GM12878 (cell line): ENCODE results near the gene EFCC1. TPM values are rescaled to one million over a fixed set of nuclear protein-coding genes. Genes with fewer than 3 reads are reported as not detected.

Experiments used
- ATAC-seq: fragments of 200-7000 bp; cut with Tn5 transposase; 3 replicates; pipeline ENCODE4 v1.9.1; 2020; ENCODE audit warnings: mild to moderate bottlenecking, moderate library complexity
- BruUV-seq: library from RNA; stranded (reverse); fragments of 400-500 nt; replicated peaks from 2 replicates; lab custom pipeline; 2021; lab: Mats Ljungman, UMichigan
- CTCF ChIA-PET: fragments of 300-600 bp; sonication (Branson Sonifier 250); formaldehyde crosslinking; extraction: SDS; loops from one replicate; lab custom pipeline; 2021; ENCODE audit warnings: inconsistent platforms; lab: Yijun Ruan, JAX
- POLR2A ChIA-PET: fragments of 350-600 bp; formaldehyde crosslinking; extraction: SDS; loops from one replicate; lab custom pipeline; 2021; ENCODE audit warnings: inconsistent platforms; lab: Charles Lee
- RAD21 ChIA-PET: fragments of 300-600 bp; sonication (Branson Sonifier 250); formaldehyde crosslinking; loops from one replicate; lab custom pipeline; 2023; ENCODE audit warnings: antibody characterized with exemption; ENCODE audit not compliant: unreplicated experiment; lab: Charles Lee
- SMC1A ChIA-PET: fragments of 300-600 bp; sonication (Branson Sonifier 250); formaldehyde crosslinking; loops from one replicate; lab custom pipeline; 2023; ENCODE audit not compliant: unreplicated experiment, uncharacterized antibody; lab: Charles Lee
- DNase-seq: peaks from one replicate; pipeline ENCODE4 v3.0.0-alpha.2; 2011; ENCODE audit warnings: low read depth, low spot score
- FAIRE-seq: peaks from 3 replicates; lab custom pipeline; 2011; peaks lifted over from hg19 to GRCh38; lab: Jason Lieb, UNC
- H2AFZ ChIP-seq: 2 replicates; pipeline ENCODE4 v1.6.0; 2011; ENCODE audit warnings: low read depth, low read length, control low read depth; ENCODE audit not compliant: control insufficient read depth
- H3K27ac ChIP-seq: 2 replicates; pipeline ENCODE4 v1.5.1; 2011; ENCODE audit warnings: control low read depth; ENCODE audit not compliant: control insufficient read depth, insufficient read depth
- H3K27me3 ChIP-seq, 2 experiments: replicated peaks in 1 of 2; 2 replicates each; pipeline versions ENCODE4 v1.6.0 to v1.6.1; 2011; ENCODE audit warnings: low read length in 1 of 2; ENCODE audit not compliant: control insufficient read depth in 2 of 2, insufficient read depth in 2 of 2
- H3K36me3 ChIP-seq, 2 experiments: 2 replicates each; pipeline ENCODE4 v1.5.1; 2011; ENCODE audit warnings: low read length in 1 of 2; ENCODE audit not compliant: control insufficient read depth in 2 of 2, insufficient read depth in 2 of 2
- H3K4me1 ChIP-seq: 2 replicates; pipeline ENCODE4 v1.6.1; 2011; ENCODE audit warnings: mild to moderate bottlenecking, low read length, moderate library complexity, mixed read lengths; ENCODE audit not compliant: control insufficient read depth, insufficient read depth
- H3K4me2 ChIP-seq: 2 replicates; pipeline ENCODE4 v1.6.0; 2011; ENCODE audit warnings: control low read depth; ENCODE audit not compliant: control insufficient read depth, insufficient read depth
- H3K4me3 ChIP-seq: fragments of 200-600 bp; sonication (generic); 2 replicates; pipeline ENCODE4 v1.5.1; 2016
- H3K79me2 ChIP-seq: 2 replicates; pipeline ENCODE4 v1.6.0; 2011; ENCODE audit warnings: low read length; ENCODE audit not compliant: control insufficient read depth, insufficient read depth
- H3K9ac ChIP-seq: 2 replicates; pipeline ENCODE4 v1.8.0; 2011; ENCODE audit warnings: low read length, control low read depth, mixed read lengths; ENCODE audit not compliant: control insufficient read depth, insufficient read depth
- H3K9me3 ChIP-seq: replicated peaks from 3 replicates; pipeline ENCODE4 v1.5.1; 2011; ENCODE audit warnings: mild to moderate bottlenecking, low read length; ENCODE audit not compliant: control insufficient read depth, insufficient read depth
- H4K20me1 ChIP-seq: 2 replicates; pipeline ENCODE4 v1.6.0; 2011; ENCODE audit not compliant: control insufficient read depth, insufficient read depth
- BACH1 ChIP-seq: fragments of 450-650 bp; IDR thresholded peaks from 2 replicates; pipeline ENCODE4 v1.6.1; 2017; ENCODE audit warnings: mild to moderate bottlenecking, borderline replicate concordance
- BRCA1 ChIP-seq: IDR thresholded peaks from 2 replicates; pipeline ENCODE4 v1.6.1; 2011; ENCODE audit warnings: low read depth, low read length, improper control_type of control experiment
- HDGF ChIP-seq: fragments of 450-650 bp; IDR thresholded peaks from 2 replicates; pipeline ENCODE4 v1.6.1; 2016; ENCODE audit warnings: antibody characterized with exemption
- KDM1A ChIP-seq: fragments of 200-600 bp; sonication (generic); IDR thresholded peaks from 2 replicates; pipeline ENCODE4 v1.6.1; 2016; ENCODE audit warnings: borderline replicate concordance
- NBN ChIP-seq: fragments of 450-650 bp; IDR thresholded peaks from 2 replicates; pipeline ENCODE4 v1.6.1; 2016
- POLR2AphosphoS5 ChIP-seq: IDR thresholded peaks from 2 replicates; pipeline ENCODE4 v1.6.1; 2011; ENCODE audit warnings: mild to moderate bottlenecking, low read length, inconsistent platforms
- ZNF622 ChIP-seq: fragments of 450-650 bp; IDR thresholded peaks from 2 replicates; pipeline ENCODE4 v1.6.1; 2017; ENCODE audit warnings: mild to moderate bottlenecking, inconsistent platforms
- WGBS: methylation state at CpG from one replicate; pipeline ENCODE4 v1.1.6; 2016; ENCODE audit warnings: low lambda C conversion rate; ENCODE audit not compliant: insufficient replicate concordance, insufficient coverage; ENCODE audit errors: missing lambda C conversion rate; 5-methylcytosine and 5-hydroxymethylcytosine counted together
- in situ Hi-C: fragments of 300-500 bp; cut with MboI; formaldehyde crosslinking; loops from 9 replicates; pipeline ENCODE4 v1.14.3; 2018; ENCODE audit warnings: mixed read lengths
- intact Hi-C: fragments of 100-400 bp; cut with micrococcal nuclease; formaldehyde crosslinking; loops from one replicate; pipeline ENCODE4 v1.14.2; 2022; ENCODE audit not compliant: unreplicated experiment
- polyA plus RNA-seq, 11 experiments: library from polyadenylated mRNA; depleted of rRNA in 4 of 11; unstranded in 6 of 11; stranded (reverse) in 5 of 11; fragments of >200 nt; fragmentation: Nextera tagmentation in 4 of 11; fragmentation: Illumina TruSeq in 1 of 11; extraction: Ambion mirVana in 4 of 11; extraction: Trizol in 1 of 11; gene quantifications; 1 replicate in 1 of 11; 2 replicates in 10 of 11; pipeline versions ENCODE4 v1.2.1 to v1.2.3, GENCODE V29; 2011 to 2016; ENCODE audit warnings: inconsistent platforms in 2 of 11, missing spikeins in 2 of 11, low read depth in 1 of 11
- total RNA-seq, 4 experiments: library from RNA; depleted of rRNA in 3 of 4; stranded (reverse); fragments of >200 nt in 3 of 4; fragmentation: Illumina TruSeq in 1 of 4; extraction: Trizol in 1 of 4; gene quantifications; 2 replicates each; pipeline versions ENCODE4 v1.2.1 to v1.2.3, GENCODE V29; 2013 to 2021
- TF ChIP-seq, protein P1 (sequence below): IDR thresholded peaks from 2 replicates; pipeline ENCODE4 v1.6.1; 2011; ENCODE audit warnings: mild to moderate bottlenecking, low read depth, low read length, moderate library complexity; ENCODE audit not compliant: insufficient replicate concordance
- TF ChIP-seq, protein P2 (sequence below): fragments of 450-650 bp; IDR thresholded peaks from 2 replicates; pipeline ENCODE4 v1.6.1; 2016; ENCODE audit warnings: mild to moderate bottlenecking, moderate library complexity, borderline replicate concordance
- TF ChIP-seq, protein P3 (sequence below): fragments of 150-350 bp; IDR thresholded peaks from 2 replicates; pipeline ENCODE4 v1.6.1; 2014; ENCODE audit warnings: mild to moderate bottlenecking, low read depth, low read length

EFCC1 gene
- total and polyA plus RNA-seq, 10 of the 15 experiments (the other 5 are each of a cell fraction or from before 2014, with no cell fraction given), result not detected

DNA sequence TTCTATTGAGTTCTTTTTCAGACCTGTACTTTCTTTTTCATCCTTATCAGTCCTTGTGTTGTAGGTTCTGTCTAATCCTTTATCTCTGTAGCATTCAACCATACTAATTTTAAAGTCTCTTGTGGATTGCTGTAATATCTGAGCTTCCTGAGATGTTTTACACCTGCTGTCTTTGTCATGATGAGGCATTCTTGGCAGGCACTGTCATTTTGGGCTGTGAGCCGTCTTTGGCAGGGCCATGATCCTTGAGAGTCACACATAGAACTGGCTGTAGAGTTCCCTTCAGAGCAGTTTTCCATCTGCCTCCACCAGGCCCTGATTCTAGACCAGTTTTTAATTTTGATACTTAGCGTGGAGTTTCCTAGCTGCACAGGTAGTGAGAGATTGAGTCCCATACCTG is 6.7 kb downstream of the EFCC1 start:
- WGBS, result 0% methylated on average over 2 of the region's 2 CpGs
- in situ Hi-C loops, result no loop called here
- TF ChIP-seq BRCA1 (no peak), NBN (no peak), BACH1 (no peak), HDGF (no peak), KDM1A (no peak), ZNF622 (no peak), POLR2AphosphoS5 (no peak)
- TF ChIP-seq, protein P1, sequence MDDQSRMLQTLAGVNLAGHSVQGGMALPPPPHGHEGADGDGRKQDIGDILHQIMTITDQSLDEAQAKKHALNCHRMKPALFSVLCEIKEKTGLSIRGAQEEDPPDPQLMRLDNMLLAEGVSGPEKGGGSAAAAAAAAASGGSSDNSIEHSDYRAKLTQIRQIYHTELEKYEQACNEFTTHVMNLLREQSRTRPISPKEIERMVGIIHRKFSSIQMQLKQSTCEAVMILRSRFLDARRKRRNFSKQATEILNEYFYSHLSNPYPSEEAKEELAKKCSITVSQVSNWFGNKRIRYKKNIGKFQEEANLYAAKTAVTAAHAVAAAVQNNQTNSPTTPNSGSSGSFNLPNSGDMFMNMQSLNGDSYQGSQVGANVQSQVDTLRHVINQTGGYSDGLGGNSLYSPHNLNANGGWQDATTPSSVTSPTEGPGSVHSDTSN, result no peak
- TF ChIP-seq, protein P2, sequence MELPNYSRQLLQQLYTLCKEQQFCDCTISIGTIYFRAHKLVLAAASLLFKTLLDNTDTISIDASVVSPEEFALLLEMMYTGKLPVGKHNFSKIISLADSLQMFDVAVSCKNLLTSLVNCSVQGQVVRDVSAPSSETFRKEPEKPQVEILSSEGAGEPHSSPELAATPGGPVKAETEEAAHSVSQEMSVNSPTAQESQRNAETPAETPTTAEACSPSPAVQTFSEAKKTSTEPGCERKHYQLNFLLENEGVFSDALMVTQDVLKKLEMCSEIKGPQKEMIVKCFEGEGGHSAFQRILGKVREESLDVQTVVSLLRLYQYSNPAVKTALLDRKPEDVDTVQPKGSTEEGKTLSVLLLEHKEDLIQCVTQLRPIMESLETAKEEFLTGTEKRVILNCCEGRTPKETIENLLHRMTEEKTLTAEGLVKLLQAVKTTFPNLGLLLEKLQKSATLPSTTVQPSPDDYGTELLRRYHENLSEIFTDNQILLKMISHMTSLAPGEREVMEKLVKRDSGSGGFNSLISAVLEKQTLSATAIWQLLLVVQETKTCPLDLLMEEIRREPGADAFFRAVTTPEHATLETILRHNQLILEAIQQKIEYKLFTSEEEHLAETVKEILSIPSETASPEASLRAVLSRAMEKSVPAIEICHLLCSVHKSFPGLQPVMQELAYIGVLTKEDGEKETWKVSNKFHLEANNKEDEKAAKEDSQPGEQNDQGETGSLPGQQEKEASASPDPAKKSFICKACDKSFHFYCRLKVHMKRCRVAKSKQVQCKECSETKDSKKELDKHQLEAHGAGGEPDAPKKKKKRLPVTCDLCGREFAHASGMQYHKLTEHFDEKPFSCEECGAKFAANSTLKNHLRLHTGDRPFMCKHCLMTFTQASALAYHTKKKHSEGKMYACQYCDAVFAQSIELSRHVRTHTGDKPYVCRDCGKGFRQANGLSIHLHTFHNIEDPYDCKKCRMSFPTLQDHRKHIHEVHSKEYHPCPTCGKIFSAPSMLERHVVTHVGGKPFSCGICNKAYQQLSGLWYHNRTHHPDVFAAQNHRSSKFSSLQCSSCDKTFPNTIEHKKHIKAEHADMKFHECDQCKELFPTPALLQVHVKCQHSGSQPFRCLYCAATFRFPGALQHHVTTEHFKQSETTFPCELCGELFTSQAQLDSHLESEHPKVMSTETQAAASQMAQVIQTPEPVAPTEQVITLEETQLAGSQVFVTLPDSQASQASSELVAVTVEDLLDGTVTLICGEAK, result no peak
- TF ChIP-seq, protein P3, sequence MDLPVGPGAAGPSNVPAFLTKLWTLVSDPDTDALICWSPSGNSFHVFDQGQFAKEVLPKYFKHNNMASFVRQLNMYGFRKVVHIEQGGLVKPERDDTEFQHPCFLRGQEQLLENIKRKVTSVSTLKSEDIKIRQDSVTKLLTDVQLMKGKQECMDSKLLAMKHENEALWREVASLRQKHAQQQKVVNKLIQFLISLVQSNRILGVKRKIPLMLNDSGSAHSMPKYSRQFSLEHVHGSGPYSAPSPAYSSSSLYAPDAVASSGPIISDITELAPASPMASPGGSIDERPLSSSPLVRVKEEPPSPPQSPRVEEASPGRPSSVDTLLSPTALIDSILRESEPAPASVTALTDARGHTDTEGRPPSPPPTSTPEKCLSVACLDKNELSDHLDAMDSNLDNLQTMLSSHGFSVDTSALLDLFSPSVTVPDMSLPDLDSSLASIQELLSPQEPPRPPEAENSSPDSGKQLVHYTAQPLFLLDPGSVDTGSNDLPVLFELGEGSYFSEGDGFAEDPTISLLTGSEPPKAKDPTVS, result no peak
- Histone ChIP-seq H3K9ac (no peak overlapping the region), H3K79me2 (no peaks in the 10 kb centered on the region), H2AFZ (no peak overlapping the region), H3K4me1 (no peaks in the 10 kb centered on the region), H3K9me3 (no peaks in the 10 kb centered on the region), H3K27me3 (peaks cover 2 to 5% of the 10 kb centered on the region in 2 experiments; a peak in 3 of 4 replicates), H3K4me2 (no peak overlapping the region), H3K36me3 (no peaks in the 10 kb centered on the region), H4K20me1 (no peaks in the 10 kb centered on the region), H3K27ac (no peak overlapping the region), H3K4me3 (no peak overlapping the region)
- ChIA-PET SMC1A (interaction anchor here (1.2 kb wide), 1 partner anchor 18 kb away, joined by 3 read pairs; no protein-coding TSS in a partner anchor), RAD21 (interaction anchor here (2.0 kb wide), 1 partner anchor 38 kb away, joined by 6 read pairs; no protein-coding TSS in a partner anchor), CTCF (interaction anchor here (0.6 to 1.4 kb wide), 3 partner anchors 36 to 38 kb away, joined by 3 read pairs; no protein-coding TSS in a partner anchor), POLR2A (no interaction called here)
- BruUV-seq, result no TSS peak
- no peak for FAIRE-seq
- no peak for DNase-seq
- ATAC-seq, result no peak
- intact Hi-C loops, result no loop called here
